WTC11 (cell line): Measurements from ENCODE around the gene ENG. TPM values are rescaled to one million over a fixed set of nuclear protein-coding genes. Genes with fewer than 3 reads are reported as not detected.

Experiments used
- ATAC-seq: fragments of 200-7000 bp; cut with Tn5 transposase; 2 replicates; pipeline ENCODE4 v1.10.0; 2021; ENCODE audit warnings: mild to moderate bottlenecking, moderate library complexity
- CTCF ChIA-PET: fragments of 300-600 bp; sonication (Branson Sonifier 250); formaldehyde crosslinking; loops from one replicate; lab custom pipeline; 2021; ENCODE audit warnings: antibody characterized with exemption; lab: Charles Lee
- POLR2A ChIA-PET: fragments of 350-600 bp; sonication (Branson Sonifier 250); formaldehyde crosslinking; loops from one replicate; lab custom pipeline; 2021; ENCODE audit warnings: antibody characterized with exemption; lab: Charles Lee
- DNase-seq: peaks from one replicate; pipeline ENCODE4 v3.0.0; 2021; ENCODE audit warnings: low spot score
- H3K27ac Mint-ChIP-seq: 2 replicates; pipeline ENCODE4 v1.8.0; 2021; ENCODE audit warnings: mixed read lengths
- H3K27me3 Mint-ChIP-seq: 2 replicates; pipeline ENCODE4 v1.8.0; 2021; ENCODE audit warnings: low read depth, mild to moderate bottlenecking, moderate library complexity, mixed read lengths
- H3K36me3 Mint-ChIP-seq: 2 replicates; pipeline ENCODE4 v1.8.0; 2021; ENCODE audit warnings: mixed read lengths
- H3K4me1 Mint-ChIP-seq: 2 replicates; pipeline ENCODE4 v1.8.0; 2022; ENCODE audit warnings: mixed read lengths
- H3K4me3 Mint-ChIP-seq: 2 replicates; pipeline ENCODE4 v1.8.0; 2021; ENCODE audit warnings: mild to moderate bottlenecking, moderate library complexity, mixed read lengths
- H3K9me3 Mint-ChIP-seq: 2 replicates; pipeline ENCODE4 v1.8.0; 2021; ENCODE audit warnings: mixed read lengths
- CBFB ChIP-seq: sonication (generic); formaldehyde crosslinking; IDR thresholded peaks from 2 replicates; pipeline ENCODE4 v1.8.1; 2022; ENCODE audit warnings: mild to moderate bottlenecking, low read depth, missing genetic modification reagents
- ELF4 ChIP-seq: sonication (generic); formaldehyde crosslinking; IDR thresholded peaks from 2 replicates; pipeline ENCODE4 v1.8.1; 2022; ENCODE audit warnings: low read depth, mild to moderate bottlenecking, moderate library complexity, missing genetic modification reagents
- GRHL2 ChIP-seq: fragments of 250-450 bp; sonication (Bioruptor Pico); IDR thresholded peaks from 2 replicates; pipeline ENCODE4 v1.8.0; 2022; ENCODE audit warnings: mild to moderate bottlenecking, moderate library complexity; ENCODE audit not compliant: insufficient replicate concordance, severe bottlenecking
- KAT7 ChIP-seq: sonication (generic); formaldehyde crosslinking; IDR thresholded peaks from 2 replicates; pipeline ENCODE4 v1.8.1; 2023; ENCODE audit warnings: missing genetic modification reagents, mild to moderate bottlenecking, borderline replicate concordance
- MXD4 ChIP-seq: fragments of 250-450 bp; sonication (Bioruptor Pico); IDR thresholded peaks from 2 replicates; pipeline ENCODE4 v1.8.0; 2021; ENCODE audit warnings: mild to moderate bottlenecking, moderate library complexity, borderline replicate concordance
- NFATC4 ChIP-seq: fragments of 250-450 bp; sonication (Bioruptor Pico); IDR thresholded peaks from 2 replicates; pipeline ENCODE4 v1.9.0; 2021; ENCODE audit warnings: mild to moderate bottlenecking
- SMAD3 ChIP-seq: sonication (generic); formaldehyde crosslinking; IDR thresholded peaks from 2 replicates; pipeline ENCODE4 v1.8.0; 2022; ENCODE audit warnings: missing genetic modification reagents, mild to moderate bottlenecking, borderline replicate concordance
- TP53 ChIP-seq: sonication (generic); formaldehyde crosslinking; IDR thresholded peaks from 2 replicates; pipeline ENCODE4 v1.8.1; 2023; ENCODE audit warnings: mild to moderate bottlenecking, missing genetic modification reagents
- ZBTB21 ChIP-seq: sonication (generic); formaldehyde crosslinking; IDR thresholded peaks from 2 replicates; pipeline ENCODE4 v1.8.1; 2023; ENCODE audit warnings: mild to moderate bottlenecking, missing genetic modification reagents, borderline replicate concordance
- ZNF121 ChIP-seq: sonication (generic); formaldehyde crosslinking; IDR thresholded peaks from 2 replicates; pipeline ENCODE4 v1.8.0; 2023; ENCODE audit warnings: missing genetic modification reagents
- ZNF317 ChIP-seq: sonication (generic); formaldehyde crosslinking; IDR thresholded peaks from 2 replicates; pipeline ENCODE4 v1.8.1; 2023; ENCODE audit warnings: low read depth, mild to moderate bottlenecking, moderate library complexity, missing genetic modification reagents, borderline replicate concordance
- ZNF423 ChIP-seq: fragments of 250-450 bp; sonication (Bioruptor Pico); IDR thresholded peaks from 2 replicates; pipeline ENCODE4 v2.1.2; 2022; ENCODE audit warnings: mild to moderate bottlenecking, moderate library complexity
- total RNA-seq: library from RNA; stranded (reverse); gene quantifications from 3 replicates; pipeline ENCODE4 v1.2.3, GENCODE V29; 2021
- TF ChIP-seq, protein P1 (sequence below): sonication (generic); formaldehyde crosslinking; IDR thresholded peaks from 2 replicates; pipeline ENCODE4 v1.8.0; 2022; ENCODE audit warnings: mild to moderate bottlenecking, missing genetic modification reagents
- TF ChIP-seq, protein P2 (sequence below): sonication (generic); formaldehyde crosslinking; IDR thresholded peaks from 2 replicates; pipeline ENCODE4 v1.8.0; 2022; ENCODE audit warnings: missing genetic modification reagents
- TF ChIP-seq, protein P3 (sequence below): fragments of 250-450 bp; sonication (Bioruptor Pico); IDR thresholded peaks from 2 replicates; pipeline ENCODE4 v1.9.0; 2021; ENCODE audit warnings: mild to moderate bottlenecking
- TF ChIP-seq, protein P4 (sequence below): fragments of 250-450 bp; sonication (Bioruptor Pico); IDR thresholded peaks from 2 replicates; pipeline ENCODE4 v1.9.0; 2021; ENCODE audit warnings: mild to moderate bottlenecking, borderline replicate concordance

The ENG gene
- total RNA-seq, 1 experiment from 2014 or later = 4.4 TPM

DNA sequence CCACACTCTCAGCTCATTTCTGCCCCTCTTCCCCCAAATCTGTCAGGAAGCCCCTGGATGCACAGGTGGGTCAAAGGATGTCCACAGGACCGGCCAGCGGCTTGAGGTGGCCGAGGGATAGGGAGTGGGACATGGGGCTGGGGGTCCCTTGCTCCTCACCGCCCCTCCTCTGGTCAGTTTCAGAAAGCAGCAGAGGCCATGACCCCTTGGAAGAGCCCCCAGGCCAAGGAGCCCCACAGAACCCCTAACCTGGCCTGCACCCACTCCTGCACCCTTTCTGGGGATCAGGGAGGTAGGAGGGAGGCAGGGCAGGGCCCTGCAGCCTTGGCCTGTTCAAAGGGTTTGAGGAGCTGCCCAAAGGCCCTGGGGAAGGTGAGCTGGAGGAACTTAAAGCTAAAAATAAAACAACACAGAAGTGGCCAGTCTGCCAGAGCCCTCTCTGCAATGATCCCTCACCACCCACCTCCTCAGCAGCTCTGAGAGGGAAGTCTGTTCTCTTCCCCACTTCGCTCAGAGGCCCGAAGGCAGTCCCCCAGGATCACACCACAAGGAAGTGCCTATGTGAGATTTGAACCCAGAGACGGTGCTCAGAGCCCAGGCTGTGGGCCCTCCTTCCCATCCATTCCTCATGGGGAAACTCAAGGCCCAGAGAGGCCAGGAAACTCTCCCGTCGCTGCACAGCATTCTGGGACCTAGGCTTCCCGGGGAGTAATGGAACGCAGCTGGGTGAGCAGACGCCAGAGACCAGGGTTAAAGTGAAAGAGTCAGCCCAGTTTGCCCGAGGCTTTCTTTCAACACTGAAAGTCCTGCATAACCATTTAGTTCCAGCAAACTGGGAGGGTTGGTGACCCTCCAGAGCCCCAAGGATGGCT is 910 bp downstream of the ENG start:
- CTCF ChIA-PET = interaction anchor here (0.5 to 8.1 kb wide), 23 partner anchors 8 to 264 kb away, joined by 3 to 79 read pairs (median 4); partner anchors contain the start of genes FPGS and TOR2A
- no peak for DNase-seq
- no peak overlapping the region for H3K27ac Mint-ChIP-seq
- POLR2A ChIA-PET = interaction anchor here (0.6 to 1.1 kb wide), 2 partner anchors 9 to 13 kb away, joined by 3 read pairs; no protein-coding TSS in a partner anchor
- H3K36me3 Mint-ChIP-seq = peaks cover 10% of the 10 kb centered on the region
- TF ChIP-seq ZNF121 (CRISPR knock-in tag) (peak; percentile 59; the same call in 1 of the 2 replicates), KAT7 (CRISPR knock-in tag) (no peak), TP53 (CRISPR knock-in tag) (no peak)
- H3K4me1 Mint-ChIP-seq = peaks cover 7% of the 10 kb centered on the region; the same call in 1 of the 2 replicates
- no peak overlapping the region for H3K4me3 Mint-ChIP-seq
- no peaks in the 10 kb centered on the region for H3K27me3 Mint-ChIP-seq
- peaks cover 11% of the 10 kb centered on the region for H3K9me3 Mint-ChIP-seq
- no peak for ATAC-seq

DNA sequence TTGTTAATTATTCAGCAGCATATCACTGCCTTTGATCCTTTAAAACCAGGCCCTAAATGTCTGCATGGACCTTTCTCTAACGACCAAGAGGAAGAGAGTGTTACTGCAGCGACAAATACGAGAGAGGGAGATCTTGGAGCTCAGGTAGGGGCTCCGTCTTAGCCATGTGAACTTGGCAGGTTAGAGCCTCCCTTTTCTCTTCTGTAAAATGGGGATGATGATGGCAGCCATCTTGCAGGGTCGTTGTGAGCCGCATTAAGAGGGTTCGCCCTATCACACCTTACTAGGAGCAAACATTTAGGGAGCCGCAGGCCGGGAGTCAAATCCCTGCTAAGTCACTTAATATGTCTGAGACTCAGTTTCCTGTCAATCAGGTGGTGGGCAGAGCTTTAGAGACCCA is 1.6 kb downstream of the ENG start:
- H3K36me3 Mint-ChIP-seq = peaks cover 12% of the 10 kb centered on the region
- H3K27ac Mint-ChIP-seq = no peak overlapping the region
- peaks cover 16% of the 10 kb centered on the region for H3K9me3 Mint-ChIP-seq
- no peak for ATAC-seq
- TF ChIP-seq GRHL2 (CRISPR knock-in tag) (no peak), NFATC4 (no peak), ELF4 (CRISPR knock-in tag) (no peak), ZNF317 (CRISPR knock-in tag) (no peak), ZBTB21 (no peak), MXD4 (CRISPR knock-in tag) (no peak), CBFB (CRISPR knock-in tag) (no peak), ZNF423 (CRISPR knock-in tag) (no peak), SMAD3 (no peak)
- TF ChIP-seq, protein P1, sequence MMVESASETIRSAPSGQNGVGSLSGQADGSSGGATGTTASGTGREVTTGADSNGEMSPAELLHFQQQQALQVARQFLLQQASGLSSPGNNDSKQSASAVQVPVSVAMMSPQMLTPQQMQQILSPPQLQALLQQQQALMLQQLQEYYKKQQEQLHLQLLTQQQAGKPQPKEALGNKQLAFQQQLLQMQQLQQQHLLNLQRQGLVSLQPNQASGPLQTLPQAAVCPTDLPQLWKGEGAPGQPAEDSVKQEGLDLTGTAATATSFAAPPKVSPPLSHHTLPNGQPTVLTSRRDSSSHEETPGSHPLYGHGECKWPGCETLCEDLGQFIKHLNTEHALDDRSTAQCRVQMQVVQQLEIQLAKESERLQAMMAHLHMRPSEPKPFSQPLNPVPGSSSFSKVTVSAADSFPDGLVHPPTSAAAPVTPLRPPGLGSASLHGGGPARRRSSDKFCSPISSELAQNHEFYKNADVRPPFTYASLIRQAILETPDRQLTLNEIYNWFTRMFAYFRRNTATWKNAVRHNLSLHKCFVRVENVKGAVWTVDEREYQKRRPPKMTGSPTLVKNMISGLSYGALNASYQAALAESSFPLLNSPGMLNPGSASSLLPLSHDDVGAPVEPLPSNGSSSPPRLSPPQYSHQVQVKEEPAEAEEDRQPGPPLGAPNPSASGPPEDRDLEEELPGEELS = no peak
- TF ChIP-seq, protein P2, sequence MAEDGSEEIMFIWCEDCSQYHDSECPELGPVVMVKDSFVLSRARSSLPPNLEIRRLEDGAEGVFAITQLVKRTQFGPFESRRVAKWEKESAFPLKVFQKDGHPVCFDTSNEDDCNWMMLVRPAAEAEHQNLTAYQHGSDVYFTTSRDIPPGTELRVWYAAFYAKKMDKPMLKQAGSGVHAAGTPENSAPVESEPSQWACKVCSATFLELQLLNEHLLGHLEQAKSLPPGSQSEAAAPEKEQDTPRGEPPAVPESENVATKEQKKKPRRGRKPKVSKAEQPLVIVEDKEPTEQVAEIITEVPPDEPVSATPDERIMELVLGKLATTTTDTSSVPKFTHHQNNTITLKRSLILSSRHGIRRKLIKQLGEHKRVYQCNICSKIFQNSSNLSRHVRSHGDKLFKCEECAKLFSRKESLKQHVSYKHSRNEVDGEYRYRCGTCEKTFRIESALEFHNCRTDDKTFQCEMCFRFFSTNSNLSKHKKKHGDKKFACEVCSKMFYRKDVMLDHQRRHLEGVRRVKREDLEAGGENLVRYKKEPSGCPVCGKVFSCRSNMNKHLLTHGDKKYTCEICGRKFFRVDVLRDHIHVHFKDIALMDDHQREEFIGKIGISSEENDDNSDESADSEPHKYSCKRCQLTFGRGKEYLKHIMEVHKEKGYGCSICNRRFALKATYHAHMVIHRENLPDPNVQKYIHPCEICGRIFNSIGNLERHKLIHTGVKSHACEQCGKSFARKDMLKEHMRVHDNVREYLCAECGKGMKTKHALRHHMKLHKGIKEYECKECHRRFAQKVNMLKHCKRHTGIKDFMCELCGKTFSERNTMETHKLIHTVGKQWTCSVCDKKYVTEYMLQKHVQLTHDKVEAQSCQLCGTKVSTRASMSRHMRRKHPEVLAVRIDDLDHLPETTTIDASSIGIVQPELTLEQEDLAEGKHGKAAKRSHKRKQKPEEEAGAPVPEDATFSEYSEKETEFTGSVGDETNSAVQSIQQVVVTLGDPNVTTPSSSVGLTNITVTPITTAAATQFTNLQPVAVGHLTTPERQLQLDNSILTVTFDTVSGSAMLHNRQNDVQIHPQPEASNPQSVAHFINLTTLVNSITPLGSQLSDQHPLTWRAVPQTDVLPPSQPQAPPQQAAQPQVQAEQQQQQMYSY (CRISPR knock-in tag) = no peak
- TF ChIP-seq, protein P3, sequence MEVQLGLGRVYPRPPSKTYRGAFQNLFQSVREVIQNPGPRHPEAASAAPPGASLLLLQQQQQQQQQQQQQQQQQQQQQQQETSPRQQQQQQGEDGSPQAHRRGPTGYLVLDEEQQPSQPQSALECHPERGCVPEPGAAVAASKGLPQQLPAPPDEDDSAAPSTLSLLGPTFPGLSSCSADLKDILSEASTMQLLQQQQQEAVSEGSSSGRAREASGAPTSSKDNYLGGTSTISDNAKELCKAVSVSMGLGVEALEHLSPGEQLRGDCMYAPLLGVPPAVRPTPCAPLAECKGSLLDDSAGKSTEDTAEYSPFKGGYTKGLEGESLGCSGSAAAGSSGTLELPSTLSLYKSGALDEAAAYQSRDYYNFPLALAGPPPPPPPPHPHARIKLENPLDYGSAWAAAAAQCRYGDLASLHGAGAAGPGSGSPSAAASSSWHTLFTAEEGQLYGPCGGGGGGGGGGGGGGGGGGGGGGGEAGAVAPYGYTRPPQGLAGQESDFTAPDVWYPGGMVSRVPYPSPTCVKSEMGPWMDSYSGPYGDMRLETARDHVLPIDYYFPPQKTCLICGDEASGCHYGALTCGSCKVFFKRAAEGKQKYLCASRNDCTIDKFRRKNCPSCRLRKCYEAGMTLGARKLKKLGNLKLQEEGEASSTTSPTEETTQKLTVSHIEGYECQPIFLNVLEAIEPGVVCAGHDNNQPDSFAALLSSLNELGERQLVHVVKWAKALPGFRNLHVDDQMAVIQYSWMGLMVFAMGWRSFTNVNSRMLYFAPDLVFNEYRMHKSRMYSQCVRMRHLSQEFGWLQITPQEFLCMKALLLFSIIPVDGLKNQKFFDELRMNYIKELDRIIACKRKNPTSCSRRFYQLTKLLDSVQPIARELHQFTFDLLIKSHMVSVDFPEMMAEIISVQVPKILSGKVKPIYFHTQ = no peak
- TF ChIP-seq, protein P4, sequence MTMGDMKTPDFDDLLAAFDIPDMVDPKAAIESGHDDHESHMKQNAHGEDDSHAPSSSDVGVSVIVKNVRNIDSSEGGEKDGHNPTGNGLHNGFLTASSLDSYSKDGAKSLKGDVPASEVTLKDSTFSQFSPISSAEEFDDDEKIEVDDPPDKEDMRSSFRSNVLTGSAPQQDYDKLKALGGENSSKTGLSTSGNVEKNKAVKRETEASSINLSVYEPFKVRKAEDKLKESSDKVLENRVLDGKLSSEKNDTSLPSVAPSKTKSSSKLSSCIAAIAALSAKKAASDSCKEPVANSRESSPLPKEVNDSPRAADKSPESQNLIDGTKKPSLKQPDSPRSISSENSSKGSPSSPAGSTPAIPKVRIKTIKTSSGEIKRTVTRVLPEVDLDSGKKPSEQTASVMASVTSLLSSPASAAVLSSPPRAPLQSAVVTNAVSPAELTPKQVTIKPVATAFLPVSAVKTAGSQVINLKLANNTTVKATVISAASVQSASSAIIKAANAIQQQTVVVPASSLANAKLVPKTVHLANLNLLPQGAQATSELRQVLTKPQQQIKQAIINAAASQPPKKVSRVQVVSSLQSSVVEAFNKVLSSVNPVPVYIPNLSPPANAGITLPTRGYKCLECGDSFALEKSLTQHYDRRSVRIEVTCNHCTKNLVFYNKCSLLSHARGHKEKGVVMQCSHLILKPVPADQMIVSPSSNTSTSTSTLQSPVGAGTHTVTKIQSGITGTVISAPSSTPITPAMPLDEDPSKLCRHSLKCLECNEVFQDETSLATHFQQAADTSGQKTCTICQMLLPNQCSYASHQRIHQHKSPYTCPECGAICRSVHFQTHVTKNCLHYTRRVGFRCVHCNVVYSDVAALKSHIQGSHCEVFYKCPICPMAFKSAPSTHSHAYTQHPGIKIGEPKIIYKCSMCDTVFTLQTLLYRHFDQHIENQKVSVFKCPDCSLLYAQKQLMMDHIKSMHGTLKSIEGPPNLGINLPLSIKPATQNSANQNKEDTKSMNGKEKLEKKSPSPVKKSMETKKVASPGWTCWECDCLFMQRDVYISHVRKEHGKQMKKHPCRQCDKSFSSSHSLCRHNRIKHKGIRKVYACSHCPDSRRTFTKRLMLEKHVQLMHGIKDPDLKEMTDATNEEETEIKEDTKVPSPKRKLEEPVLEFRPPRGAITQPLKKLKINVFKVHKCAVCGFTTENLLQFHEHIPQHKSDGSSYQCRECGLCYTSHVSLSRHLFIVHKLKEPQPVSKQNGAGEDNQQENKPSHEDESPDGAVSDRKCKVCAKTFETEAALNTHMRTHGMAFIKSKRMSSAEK (CRISPR knock-in tag) = no peak
- H3K27me3 Mint-ChIP-seq = no peaks in the 10 kb centered on the region
- ChIA-PET CTCF (interaction anchor here (0.8 to 8.1 kb wide), 11 partner anchors 15 to 265 kb away, joined by 3 to 79 read pairs (median 4); partner anchors contain the start of gene TOR2A), POLR2A (no interaction called here)
- H3K4me3 Mint-ChIP-seq = no peak overlapping the region
- no peak for DNase-seq
- H3K4me1 Mint-ChIP-seq = peaks cover 5% of the 10 kb centered on the region; the same call in 1 of the 2 replicates
